BE2C (cell line): Measurements from ENCODE around the gene PLXNB2.

Source experiments
- DNase-seq: peaks from one replicate; pipeline ENCODE4 v3.0.0-alpha.2; 2020
- H3K27me3 ChIP-seq: fragments of 250-450 bp; sonication (Bioruptor Pico); 2 replicates; pipeline ENCODE4 v1.5.1; 2020; ENCODE audit warnings: mild to moderate bottlenecking
- H3K36me3 ChIP-seq: fragments of 250-450 bp; sonication (Bioruptor Pico); 2 replicates; pipeline ENCODE4 v1.5.1; 2020; ENCODE audit warnings: mild to moderate bottlenecking
- H3K4me1 ChIP-seq: fragments of 250-450 bp; sonication (Bioruptor Pico); 2 replicates; pipeline ENCODE4 v1.5.1; 2020
- H3K4me3 ChIP-seq: 2 replicates; pipeline ENCODE4 v1.5.1; 2011; ENCODE audit warnings: low read depth, low read length
- H3K9me3 ChIP-seq: fragments of 250-450 bp; sonication (Bioruptor Pico); 2 replicates; pipeline ENCODE4 v1.5.1; 2020
- CTCF ChIP-seq: IDR thresholded peaks from 2 replicates; pipeline ENCODE4 v1.5.1; 2012; ENCODE audit warnings: mild to moderate bottlenecking, low read depth, low read length

Gene PLXNB2

GRCh38 chr22:50267591-50268390 lies 39.7 kb downstream of the PLXNB2 start:
- peaks cover 5% of the 10 kb centered on the region for H3K27me3 ChIP-seq

GRCh38 chr22:50266994-50267393 lies 40.5 kb downstream of the PLXNB2 start:
- Histone ChIP-seq H3K4me1 (peaks cover 14% of the 10 kb centered on the region), H3K4me3 (no peak overlapping the region), H3K36me3 (no peaks in the 10 kb centered on the region), H3K9me3 (no peaks in the 10 kb centered on the region), H3K27me3 (peaks cover 5% of the 10 kb centered on the region)
- no peak for DNase-seq
- TF ChIP-seq CTCF, result no peak

More at GRCh38 chr22:50267591-50268390, 39.7 kb downstream of the PLXNB2 start:
- TF ChIP-seq CTCF, result no peak
- Histone ChIP-seq H3K9me3 (no peaks in the 10 kb centered on the region), H3K4me3 (no peak overlapping the region), H3K4me1 (peaks cover 11% of the 10 kb centered on the region), H3K36me3 (no peaks in the 10 kb centered on the region)
- DNase-seq, result no peak

DNA sequence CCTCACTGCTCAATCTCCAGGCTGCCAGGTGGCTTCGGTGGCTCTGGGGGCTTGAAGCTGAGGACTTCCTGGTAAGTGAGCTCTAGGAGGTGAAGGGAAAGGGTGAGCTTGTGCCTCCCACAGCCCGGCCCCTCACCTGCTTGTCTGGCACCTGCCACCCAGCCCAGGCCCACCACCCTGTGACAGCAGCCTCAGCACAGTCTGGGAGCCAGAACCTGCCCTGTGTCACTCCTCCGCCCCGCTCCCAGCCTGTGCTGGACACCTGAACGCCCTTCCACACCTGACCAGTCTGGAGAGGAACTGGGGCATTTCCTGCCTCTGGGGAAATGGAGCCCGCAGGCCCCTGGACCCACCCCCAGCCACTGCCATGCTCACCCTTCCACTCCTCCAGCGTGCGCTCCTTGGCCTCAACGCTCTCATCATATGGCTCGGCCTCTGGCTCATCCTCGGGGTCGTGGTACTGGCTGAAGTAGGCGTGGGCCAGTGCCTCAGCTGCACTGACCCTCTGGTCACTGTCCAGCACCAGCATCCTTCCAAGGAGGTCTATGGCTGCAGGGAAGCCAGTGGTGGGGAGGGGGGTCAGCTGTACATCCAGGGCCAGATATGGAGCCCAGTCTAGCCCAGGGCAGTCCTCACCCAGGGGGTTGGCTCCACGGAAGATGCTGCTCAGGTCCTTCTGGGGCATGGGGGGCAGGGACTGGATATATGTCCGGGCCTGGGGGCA lies 42.3 kb downstream of the PLXNB2 start:
- Histone ChIP-seq H3K4me3 (no peak overlapping the region), H3K27me3 (no peaks in the 10 kb centered on the region), H3K36me3 (no peaks in the 10 kb centered on the region), H3K9me3 (no peaks in the 10 kb centered on the region), H3K4me1 (peaks cover 13% of the 10 kb centered on the region)
- TF ChIP-seq CTCF, result no peak
- DNase-seq, result no peak

DNA sequence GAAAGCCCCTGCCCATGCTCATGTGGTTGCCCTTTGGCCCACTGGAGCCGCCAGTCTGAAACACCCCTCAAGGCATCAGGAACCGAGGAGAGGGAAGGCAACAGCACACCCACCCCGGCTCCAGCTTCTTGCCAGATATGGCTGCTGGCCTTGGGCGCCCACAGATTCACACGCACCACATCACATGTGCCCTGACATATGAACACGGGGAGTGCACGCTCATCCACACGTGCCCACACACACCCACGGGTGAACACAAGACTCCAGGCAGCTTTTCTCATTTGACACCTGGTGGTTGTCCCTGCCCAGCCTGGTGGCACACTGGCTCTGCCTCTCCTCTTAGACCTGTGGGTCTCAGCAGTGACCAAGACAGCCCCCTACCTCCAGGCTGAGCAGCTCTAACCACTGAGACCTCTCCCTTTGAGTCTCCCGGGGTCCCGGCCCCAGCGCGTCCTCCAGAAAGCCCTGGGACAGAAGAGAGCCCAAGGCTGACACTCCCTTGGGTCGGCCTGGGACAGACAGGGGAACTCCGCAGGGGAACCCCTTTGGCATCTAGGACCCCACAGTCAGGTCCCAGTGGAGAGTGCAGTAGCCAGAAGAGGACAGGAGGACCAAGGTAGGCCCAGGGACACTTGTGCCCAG lies 43.2 kb downstream of the PLXNB2 start:
- Histone ChIP-seq H3K27me3 (no peaks in the 10 kb centered on the region), H3K4me3 (no peak overlapping the region), H3K9me3 (no peaks in the 10 kb centered on the region), H3K4me1 (peaks cover 10% of the 10 kb centered on the region), H3K36me3 (no peaks in the 10 kb centered on the region)
- no peak for TF ChIP-seq CTCF
- DNase-seq, result no peak

DNA sequence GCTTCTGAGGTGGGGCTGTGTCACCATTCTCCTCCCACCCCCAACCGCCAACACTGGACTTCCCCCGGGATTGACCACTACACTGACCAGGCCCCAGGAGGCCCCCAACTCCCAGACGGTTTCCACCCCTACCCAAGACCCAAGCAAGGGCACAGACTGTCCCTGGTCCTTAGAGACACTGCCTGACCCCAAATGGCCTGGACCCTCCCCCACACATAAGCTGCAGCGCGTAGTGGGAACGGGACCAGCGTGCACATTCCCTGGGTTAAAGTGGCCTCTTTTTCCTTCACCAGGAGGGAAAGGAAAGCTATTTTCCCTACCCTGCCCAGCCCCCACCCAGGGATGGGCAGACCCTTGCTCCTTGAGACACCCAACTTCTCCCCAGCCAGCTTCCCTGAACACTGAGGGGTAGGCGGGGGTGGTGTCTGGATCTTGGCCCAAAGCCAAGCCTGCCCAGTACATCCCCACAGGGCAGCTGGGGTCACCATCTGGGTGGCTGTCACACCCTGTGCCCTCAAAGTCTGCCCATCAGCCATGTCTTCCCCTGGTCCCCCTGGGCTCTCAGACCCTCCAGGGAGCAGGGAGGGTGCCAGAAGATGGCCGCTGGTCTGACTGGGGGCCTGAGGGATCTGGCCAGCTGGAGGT lies 44.4 kb downstream of the PLXNB2 start:
- no peaks in the 10 kb centered on the region for H3K27me3 ChIP-seq
- no peak for TF ChIP-seq CTCF
- no peak for DNase-seq
- H3K9me3 ChIP-seq, result no peaks in the 10 kb centered on the region
- H3K4me1 ChIP-seq, result peaks cover 10% of the 10 kb centered on the region
- H3K36me3 ChIP-seq, result peaks cover 6% of the 10 kb centered on the region
- no peak overlapping the region for H3K4me3 ChIP-seq
